Fibroblast of skin of left quadriceps (primary cell): Measurements from ENCODE around the gene TNFRSF11A.

Experiments used
- DNase-seq, 2 experiments: peaks; one replicate each; pipeline ENCODE4 v3.0.0-alpha.2; 2013; ENCODE audit warnings: low read depth in 2 of 2

Gene TNFRSF11A

DNA sequence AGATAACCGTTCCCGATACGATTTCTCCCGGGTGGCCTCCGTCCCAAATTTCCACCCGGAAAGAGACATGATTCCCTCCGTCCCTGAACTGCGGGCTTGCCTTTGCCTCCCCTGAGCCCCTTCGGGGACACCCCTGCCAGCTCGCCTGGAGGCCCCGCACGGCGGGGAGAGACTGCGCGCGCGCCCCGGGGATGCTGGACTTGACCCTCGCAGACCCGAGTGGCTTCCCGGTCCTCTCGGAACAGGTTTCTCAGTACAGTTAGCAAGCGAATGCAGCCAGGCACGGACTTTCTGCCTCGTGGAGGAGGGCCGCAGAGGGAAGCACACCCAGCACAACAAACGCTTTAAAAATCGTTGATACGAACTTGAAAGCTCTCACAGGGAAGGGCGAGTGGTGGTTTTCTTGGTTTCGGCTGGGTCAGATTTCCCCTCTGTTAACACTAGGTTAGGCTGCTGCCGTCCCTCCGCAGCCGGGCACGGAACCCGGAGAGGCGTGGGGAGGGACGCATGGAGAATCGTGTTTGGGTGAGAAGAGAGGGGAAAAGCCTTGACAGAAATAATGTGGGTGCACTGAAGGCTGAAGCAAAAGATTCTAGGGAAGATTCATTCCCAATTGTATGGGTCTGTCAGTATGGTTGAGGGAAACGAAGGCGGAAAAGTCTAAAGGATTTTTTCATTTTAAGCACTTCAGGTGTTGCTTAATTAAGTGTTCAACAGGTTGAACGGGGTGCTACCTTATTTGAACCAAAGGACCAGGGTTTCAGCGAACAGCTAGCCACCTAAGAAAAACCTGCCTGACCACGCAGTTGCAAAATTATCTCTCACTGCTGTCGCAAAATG lies 916 bp downstream of the TNFRSF11A start:
- DNase-seq = no peak

DNA sequence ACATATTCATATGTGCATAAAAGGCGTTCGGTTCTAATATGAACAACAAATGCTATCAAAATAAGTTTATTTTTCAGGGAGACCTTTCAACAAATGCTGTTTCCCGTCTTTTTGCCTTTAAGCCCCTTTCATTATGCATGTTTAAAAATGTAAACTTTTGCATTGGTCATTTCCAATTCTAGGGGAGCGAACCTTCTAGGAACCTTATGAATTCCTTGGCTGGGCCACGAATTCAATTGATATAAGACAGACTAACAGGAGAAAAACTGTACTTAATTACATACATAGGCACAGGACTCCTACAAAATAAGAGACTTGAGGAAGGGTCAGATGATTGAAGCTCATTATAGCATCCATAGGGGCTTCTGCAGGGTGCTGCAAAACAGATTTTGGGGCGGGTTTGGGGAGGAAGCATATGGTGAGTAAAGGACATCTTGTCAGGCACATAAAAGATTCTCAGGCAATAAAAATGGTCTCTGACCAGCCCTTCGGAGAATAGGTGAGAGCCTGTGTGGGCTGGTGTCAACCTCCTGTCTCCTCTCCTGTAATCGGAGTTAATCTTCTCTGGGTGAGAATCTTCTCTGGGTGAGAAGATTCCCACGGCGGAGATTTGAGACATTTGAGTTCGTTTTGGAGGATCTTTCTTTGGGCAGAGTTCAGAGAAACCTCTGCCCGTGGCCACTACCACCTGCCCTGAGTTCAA lies 1.7 kb downstream of the TNFRSF11A start:
- DNase-seq = no peak

DNA sequence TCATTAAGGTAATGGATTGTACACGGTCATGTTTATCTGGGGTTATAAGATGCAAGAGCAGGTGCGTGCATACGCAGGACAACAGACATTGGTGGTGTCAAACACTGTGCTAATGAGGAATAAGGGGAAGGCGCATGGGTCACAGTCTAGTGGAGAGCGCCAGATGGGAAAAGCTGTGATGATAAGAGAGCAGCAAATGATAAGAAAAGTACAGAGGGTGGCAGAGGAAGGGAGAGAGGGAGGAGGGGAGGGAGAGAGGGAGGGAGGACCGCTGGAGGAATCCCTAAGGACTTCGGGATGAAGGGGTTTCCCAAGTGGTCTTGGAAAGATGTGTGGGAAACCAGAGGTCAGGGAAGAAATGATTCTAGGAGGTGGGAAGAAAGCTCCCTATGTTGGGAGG lies 2.9 kb downstream of the TNFRSF11A start:
- no peak for DNase-seq

DNA sequence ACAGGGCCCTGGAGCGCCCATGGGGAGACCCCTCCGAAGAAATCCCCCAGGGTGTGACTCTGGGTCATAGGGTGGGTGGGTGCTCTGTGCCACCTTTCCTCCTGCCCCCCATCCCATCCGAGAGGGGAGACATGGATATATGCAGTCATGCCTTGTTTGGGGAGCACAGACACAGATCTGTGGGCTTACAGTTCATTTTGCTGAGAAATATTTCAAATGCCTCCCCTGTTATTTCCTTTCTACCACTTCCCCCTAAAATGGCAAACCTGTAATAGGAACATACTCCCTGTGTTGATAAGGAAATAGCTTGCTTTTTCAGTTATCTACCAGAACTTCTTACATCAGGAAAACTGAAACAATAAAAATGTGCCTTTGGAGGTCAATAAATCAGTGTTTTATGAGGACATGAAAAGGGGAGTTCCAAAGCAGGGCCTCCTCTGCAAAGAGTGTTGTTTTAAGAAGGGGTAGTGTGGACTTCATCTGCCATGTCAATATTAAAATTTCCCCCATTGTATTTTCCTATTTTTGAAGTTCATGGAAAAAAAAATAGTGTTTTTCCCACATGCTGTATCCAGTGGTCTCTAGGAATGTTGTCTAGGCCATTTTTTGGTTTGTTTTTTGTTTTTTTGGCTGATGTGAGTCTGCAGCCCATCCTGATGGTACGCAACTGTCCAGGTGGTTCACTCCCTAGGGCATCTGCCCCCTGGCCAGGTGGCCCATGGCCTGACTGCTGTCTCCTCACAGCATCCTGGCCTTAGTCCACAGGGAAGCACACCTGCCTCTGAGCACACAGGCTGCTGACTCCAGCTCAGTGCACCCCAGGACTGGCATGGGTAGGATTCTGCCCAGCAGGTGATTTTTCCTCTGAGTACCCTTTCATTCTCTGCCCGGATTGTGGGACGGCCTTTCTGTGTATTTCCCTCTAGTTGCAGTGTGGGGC lies 3.7 kb downstream of the TNFRSF11A start:
- DNase-seq = no peak

DNA sequence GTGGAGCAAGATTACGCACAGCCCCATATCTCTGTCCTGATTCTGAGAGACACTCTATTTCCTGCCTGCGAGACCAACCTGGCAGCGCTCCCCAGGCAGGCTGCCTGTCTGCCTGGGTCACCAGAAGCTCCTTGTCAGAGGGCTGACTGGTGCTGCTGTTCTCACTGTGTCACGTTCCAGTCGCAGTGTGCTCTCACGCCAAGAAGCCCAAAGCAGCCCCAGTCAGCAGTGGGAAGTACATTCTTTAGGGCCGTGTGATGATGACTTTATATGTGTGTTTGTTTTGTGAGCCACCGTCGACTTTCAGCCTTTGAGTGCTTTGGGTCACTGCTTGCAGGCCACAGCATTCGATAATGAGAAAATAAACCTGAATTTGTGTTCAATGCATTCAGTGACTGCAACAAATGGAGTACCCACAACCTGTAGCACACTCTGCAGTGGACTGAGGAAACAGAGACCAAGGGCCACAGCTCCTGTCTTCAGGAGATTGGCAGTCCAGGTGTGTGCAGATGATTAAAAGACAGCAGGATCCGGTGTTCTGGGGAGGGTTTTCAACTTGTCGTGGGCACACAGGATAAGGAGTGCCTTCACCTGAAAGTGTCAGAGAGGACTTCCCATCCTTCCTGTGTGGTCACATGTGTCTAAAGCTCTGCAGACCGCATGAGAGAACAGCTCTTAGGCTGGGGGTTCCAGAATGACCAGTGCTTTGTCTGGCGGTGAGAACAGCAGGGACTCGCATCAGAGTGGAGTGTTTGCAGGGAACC lies 4.8 kb downstream of the TNFRSF11A start:
- no peak for DNase-seq

DNA sequence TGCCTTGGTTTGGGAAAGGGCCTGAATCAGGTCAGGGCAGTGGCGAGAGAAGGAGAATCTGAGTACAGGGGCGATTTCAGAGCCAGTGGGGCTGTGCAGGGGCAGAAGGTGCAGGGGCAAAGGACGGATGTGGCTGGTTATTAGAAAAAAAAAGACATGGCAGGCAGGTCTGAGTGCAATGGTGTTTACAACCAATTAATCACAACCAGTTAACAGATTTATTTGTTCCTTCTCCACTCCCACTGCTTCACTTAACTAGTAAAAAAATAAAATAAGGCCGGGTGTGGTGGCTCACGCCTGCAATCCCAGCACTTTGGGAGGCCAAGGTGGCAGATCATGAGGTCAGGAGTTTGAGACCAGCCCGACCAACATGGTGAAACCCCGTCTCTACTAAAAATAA lies 5.5 kb downstream of the TNFRSF11A start:
- DNase-seq = no peak

DNA sequence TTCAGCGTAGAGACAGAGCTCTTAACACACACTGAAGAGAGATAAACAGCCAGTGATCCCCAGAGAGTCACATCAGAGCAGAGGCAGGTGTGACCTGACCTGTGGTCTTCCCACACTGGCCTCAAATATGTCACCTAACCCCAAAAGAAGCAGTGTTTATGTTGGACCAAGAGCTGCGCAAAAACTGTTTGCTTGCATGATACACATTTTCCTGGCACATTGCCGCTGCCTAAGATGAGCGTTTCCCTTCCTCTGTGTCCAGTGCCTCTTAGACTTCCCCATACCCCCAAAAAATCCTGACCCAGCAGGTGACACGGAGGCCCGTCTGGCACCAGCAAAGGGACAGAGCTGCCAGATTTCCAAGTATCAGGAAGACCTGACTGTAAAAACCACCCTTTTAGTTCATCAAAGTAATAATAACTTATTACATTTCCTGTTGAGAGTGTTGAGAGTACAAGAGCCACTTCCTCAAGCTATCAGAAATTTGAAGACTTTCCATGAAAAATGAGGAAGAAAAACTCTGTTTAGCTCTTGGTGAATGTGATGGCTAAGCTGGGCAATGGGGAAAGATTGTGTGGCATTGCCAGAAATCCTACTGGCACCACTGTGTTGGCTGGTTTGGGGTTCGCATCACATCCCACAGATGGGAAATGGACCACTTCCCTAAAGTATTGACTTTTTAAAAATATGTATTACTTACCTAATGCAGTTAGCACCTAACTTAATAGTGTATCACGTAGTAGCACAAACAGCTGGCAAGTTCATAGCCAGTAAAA lies 6.7 kb downstream of the TNFRSF11A start:
- no peak for DNase-seq

DNA sequence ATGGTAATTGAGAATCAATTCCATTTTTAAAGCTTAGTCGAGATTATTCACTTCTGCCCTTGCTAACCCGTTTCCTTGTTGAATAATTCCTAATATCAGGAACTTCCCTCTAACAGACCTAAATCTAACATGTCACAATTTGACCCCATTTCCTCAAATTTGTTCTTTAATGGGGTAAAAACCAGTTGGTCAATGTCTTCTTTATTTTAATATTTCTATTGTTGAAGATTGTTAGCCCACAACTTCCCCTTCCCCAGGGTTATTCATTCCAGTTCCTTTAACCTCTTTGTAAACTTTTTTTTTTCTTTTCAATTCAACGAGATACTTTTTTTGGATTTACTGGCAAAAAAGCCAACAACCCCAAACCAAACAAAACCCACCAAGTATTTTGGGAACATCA lies 7.3 kb downstream of the TNFRSF11A start:
- DNase-seq = no peak

DNA sequence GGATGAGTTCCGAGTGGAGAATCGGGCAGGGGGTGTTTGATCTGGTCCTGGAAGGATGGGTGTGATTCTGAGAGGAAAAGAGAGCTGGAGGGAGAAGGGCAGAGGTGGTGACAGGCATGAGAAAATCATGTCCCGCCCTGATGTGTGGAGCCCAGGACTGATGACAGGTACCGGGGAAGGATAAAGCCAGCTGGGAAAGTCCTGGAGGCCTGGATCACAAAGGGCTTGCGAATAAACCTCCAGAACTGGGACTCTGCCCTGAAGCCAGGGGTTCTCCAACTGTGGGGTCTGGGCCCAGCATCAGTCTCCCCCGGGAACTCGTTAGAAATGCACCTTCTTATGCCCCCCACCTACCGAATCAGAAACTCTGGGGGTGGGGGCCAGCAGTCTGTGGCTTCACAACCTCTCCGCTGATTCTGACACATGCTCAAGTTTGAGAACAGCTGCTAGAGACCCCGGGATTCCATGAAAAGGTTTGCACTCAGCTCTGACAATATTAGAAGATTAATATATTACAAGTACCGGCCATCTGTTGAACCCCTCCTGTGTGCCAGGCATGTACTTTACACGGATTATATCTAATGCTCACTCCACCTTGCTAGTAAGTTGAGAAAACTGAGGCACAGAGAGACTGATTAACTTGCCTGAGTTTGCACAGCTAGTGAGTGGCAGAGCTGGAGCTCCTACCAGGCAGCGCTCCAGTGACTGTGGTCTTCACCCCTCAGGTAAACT lies 8.0 kb downstream of the TNFRSF11A start:
- DNase-seq = no peak

DNA sequence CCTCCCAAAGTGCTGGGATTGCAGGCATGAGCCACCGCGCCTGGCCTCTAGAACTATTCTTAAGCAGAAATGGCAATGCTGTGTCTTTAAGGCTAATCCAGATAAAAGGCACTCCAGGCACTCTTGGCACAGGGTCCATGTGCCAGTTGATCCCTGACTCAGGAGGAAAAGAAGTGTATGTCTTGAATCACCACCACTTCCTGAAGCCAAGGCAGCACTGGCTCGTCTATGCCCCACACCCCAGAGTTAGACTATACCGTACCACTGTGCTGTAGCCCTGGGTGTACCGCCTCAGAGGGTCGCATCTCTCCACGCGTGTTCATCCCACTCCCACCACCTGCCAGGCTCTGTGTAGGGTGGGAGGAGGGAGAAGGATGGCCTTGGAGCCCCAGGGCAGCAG lies 9.0 kb downstream of the TNFRSF11A start:
- DNase-seq = no peak

DNA sequence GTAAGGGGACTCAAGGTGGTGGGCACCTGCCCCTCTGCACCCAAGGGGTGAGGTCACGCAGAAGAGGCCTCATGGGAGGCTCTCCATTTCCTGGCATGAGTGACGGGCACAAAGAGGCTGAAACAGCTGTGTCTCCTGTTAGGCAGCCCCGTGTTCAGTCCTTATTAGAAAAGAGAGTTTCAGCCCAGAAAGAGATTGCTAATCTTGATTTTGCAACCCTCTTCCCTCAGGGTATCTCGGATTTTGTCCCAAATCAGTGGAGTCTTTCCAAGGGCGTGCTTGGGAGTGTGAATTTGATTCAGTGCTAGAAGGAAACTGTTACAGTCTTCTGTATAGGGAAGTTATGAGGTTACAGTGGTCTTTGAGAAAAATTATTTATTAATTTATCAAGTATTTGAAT lies 10.4 kb downstream of the TNFRSF11A start:
- no peak for DNase-seq

DNA sequence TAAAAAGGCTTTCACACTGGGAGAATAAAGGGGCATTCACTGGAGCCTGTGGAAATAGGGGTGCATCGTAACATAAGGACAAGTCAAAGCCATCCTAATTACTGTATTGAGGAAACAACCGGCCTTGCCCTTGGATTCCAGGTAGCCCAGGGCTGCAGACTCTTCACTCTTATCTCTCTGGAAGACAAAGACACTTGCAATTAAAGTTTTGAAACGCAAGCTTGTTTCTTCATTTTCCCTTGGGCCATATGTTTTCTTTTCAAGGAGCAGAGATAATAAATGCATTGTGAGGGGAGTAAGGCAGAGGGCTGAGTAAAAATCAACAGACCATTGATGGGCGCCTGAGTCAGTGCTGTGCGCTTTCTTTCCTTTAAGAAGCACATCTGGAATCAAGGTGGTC lies 11.5 kb downstream of the TNFRSF11A start:
- no peak for DNase-seq

DNA sequence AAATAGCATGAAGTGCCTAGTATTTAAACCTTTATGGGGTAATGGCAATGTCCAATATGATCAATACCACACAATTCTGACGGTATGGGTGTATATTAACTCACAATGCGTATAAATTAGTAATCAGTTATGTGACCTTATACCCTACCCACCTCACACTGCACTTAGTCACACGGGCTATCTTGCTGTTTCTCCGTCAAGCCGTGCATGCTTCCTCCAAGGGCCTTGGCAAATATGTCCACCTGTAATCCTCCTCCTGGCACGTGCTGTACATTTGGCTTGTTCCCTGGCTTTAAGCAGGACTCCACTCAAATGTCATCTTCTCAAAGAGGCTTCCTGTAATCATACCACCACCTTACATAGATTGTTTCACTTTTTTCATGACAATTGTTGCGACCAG lies 12.2 kb downstream of the TNFRSF11A start:
- no peak for DNase-seq

DNA sequence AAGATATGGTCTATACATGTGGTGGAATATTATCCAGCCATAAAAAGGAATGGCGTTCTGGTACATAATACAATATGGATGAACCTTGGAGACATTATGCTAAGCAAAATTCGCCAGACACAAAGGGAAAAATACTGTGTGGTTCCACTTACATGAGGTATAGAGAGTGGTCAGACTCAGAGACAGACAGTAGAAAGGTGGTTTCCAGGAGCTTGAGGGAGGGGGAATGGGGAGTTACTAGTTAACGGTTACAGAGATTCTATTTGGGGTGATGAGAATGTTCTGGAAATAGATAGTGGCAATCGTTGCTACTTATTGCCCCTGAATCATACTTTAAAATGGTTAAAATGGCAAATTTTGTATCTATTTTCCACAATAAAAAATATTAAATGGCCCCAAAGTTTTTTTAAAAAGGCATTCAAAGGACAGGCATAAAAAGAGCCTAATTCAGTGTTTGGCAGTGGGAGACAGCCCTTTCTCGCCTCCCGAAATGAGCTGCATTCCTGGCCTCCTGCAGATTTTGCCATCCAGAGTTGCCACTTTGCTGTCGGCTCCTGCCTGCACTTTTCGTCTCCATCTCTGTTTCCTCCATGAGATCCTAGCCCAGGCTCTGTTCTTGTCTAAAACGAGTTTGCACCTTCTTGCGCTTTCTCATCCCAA lies 13.5 kb downstream of the TNFRSF11A start:
- DNase-seq = no peak

DNA sequence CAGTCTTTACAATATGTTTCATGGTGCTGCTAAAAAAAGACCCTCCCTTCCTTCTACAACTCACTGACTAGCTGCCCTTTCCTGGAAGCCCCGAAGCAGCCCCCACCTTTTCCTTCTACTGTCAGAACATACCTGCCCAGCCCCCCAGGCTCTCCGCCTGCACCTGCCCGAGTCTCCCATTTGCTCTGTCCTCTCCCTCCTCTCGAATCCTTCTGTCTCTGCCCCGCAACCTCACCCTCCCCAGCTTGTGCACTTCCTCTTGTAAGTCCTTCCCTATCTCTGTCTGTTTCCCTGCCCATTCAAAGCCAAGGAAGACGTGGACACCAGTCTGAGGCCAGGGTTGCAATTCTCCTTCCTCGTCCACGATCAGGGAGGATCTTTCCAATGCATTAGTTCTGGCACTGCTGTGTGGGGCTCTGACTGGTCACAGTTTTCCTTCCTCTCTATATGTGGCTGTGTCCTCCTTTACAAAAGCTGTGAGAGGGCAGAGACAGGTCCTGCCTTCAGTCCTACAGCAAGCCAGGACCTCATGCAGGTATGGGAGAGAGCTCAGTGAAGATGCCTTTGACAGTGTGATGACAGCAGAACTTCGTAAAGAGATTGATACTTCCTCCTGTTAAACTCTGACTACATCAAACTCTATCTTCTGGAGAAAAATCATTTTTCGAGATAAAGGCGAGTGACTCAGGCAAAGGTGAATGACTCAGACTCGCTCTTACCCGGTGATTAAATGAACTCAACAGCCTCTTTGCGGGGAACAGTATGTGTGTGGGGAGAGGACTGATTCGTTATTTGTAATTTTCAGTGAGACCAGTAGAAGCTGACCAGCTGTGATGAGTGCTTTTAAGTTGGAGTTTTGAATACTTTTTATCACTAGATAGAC lies 14.2 kb downstream of the TNFRSF11A start:
- peak in 1 of 2 experiments; percentile 21 for DNase-seq

DNA sequence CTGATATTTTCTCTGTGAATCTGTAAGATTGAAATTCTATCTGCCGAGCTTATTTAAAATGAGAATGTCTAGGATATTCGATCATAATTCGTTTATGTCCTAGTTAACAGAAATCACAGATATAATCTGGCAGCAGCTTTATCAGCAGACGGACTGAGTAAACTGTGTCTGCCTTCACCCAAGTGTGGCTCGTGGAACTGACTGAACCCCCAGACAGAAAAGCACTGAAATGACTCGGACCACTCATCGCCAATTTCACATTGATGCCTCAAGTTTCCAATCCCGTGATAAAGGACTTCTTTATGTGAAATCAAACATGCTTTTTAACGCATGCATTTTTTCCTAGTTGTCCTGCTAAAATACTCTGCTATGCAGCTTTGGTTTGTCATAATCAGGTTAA lies 15.9 kb downstream of the TNFRSF11A start:
- no peak for DNase-seq

DNA sequence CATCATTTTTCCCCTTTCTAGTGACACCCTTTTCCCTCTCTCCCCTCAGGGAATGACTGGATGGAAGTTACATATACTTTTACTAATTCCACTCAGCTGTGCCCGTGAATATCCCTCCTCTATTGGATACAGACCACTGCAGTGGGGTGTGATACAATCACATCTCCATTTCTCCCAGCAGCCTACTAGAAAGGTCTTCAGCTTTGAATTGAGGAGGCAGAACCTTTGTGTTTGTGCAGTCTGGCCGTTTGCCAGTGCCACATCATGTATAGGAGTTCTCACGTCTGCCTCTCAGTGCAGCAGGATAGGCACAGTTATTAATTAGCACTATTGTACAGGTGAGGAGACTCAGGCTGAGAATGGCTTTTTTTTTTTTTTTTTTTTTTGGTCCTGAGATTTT lies 16.4 kb downstream of the TNFRSF11A start:
- no peak for DNase-seq

DNA sequence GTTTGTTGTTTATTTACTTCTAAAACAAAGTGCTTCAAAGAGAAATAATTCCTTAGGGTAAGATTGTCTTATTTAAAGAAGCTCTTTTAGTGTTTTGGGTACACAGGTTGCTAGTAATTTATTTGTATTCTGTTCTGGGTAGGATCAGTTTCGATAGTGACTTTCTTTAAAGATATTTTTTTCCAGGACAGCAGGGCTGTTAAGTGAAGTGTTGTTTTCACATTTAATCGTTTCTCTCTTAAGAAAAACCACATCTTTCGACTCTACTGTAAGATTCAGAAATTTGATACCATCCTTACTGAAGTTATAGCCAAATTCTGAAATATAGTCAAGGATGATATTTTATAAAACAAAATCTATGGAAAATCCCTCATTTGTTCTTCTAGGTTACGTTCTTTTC lies 17.8 kb downstream of the TNFRSF11A start:
- no peak for DNase-seq
